Transverse colon (tissue), 4 donors: ENCODE results near the gene RALGDS. TPM values are rescaled to one million over a fixed set of nuclear protein-coding genes. Genes with fewer than 3 reads are reported as not detected.

Experiments used
- DNase-seq: peaks from one replicate; pipeline ENCODE4 v3.0.0-alpha.2; 2019
- H3K27ac ChIP-seq, 4 donors: fragments of 200-600 bp; sonication (generic); 2 replicates each; pipeline ENCODE4 v1.5.1; 2016 to 2018; ENCODE audit warnings: inconsistent platforms in 4 of 4
- H3K27me3 ChIP-seq: fragments of 200-600 bp; sonication (generic); 2 replicates; pipeline ENCODE4 v1.5.1; 2017; ENCODE audit warnings: inconsistent platforms
- H3K36me3 ChIP-seq, 4 donors: fragments of 200-600 bp; sonication (generic); 2 replicates each; pipeline ENCODE4 v1.5.1; 2017 to 2019; ENCODE audit warnings: inconsistent platforms in 4 of 4
- H3K4me1 ChIP-seq, 4 donors: fragments of 200-600 bp; sonication (generic); 2 replicates each; pipeline ENCODE4 v1.5.1; 2017 to 2020; ENCODE audit warnings: inconsistent platforms in 4 of 4
- H3K4me3 ChIP-seq, 4 donors: fragments of 200-600 bp; sonication (generic); 1 replicate in 1 of 4; 2 replicates in 3 of 4; pipeline versions ENCODE4 v1.5.1 to v1.6.1; 2017 to 2019; ENCODE audit warnings: inconsistent platforms in 4 of 4
- H3K9me3 ChIP-seq, 2 donors: fragments of 200-600 bp; sonication (generic); 2 replicates each; pipeline ENCODE4 v1.5.1; 2017 to 2019; ENCODE audit warnings: inconsistent platforms in 2 of 2
- EP300 ChIP-seq: sonication (generic); formaldehyde crosslinking; IDR thresholded peaks from one replicate; pipeline ENCODE4 v1.6.1; 2017; ENCODE audit warnings: antibody characterized with exemption, low read depth
- POLR2A ChIP-seq: fragments of 450-650 bp; IDR thresholded peaks from one replicate; pipeline ENCODE4 v1.6.1; 2016; ENCODE audit warnings: antibody characterized with exemption, mild to moderate bottlenecking, moderate library complexity
- POLR2AphosphoS5 ChIP-seq, 3 donors: sonication (generic); formaldehyde crosslinking; IDR thresholded peaks; one replicate each; pipeline ENCODE4 v1.6.1; 2016; ENCODE audit warnings: antibody characterized with exemption in 3 of 3
- WGBS, 2 donors: methylation state at CpG; one replicate each; pipeline ENCODE4 v1.1.5; 2018; ENCODE audit warnings: low coverage in 1 of 2; 5-methylcytosine and 5-hydroxymethylcytosine counted together
- in situ Hi-C, 4 donors: fragments of 200-750 bp; cut with MboI; loops; one replicate each; pipeline versions ENCODE4 v1.15.0 to v1.15.1; 2017; ENCODE audit warnings: low sequenced_read_pairs in 3 of 4, low pct_ligation_motif_present in 1 of 4, low pct_unique_long_range_greater_than_20kb in 1 of 4
- intact Hi-C: fragments of 100-400 bp; cut with DNase I; formaldehyde crosslinking; loops from one replicate; pipeline ENCODE4 v1.15.1; 2023; ENCODE audit warnings: low total_unique reads
- total RNA-seq, 4 donors: library from RNA; depleted of rRNA; stranded (reverse); fragments of >200 nt; gene quantifications; one replicate each; pipeline ENCODE4 v1.1.0, GENCODE V29; 2016
- TF ChIP-seq, protein P1 (sequence below), 5 experiments: fragments of 200-600 bp in 3 of 5; fragments of 450-650 bp in 2 of 5; sonication (generic) in 3 of 5; IDR thresholded peaks; 1 replicate in 2 of 5; 2 replicates in 3 of 5; pipeline ENCODE4 v1.5.1; 2016 to 2017; ENCODE audit warnings: antibody characterized with exemption in 5 of 5, inconsistent platforms in 3 of 5, mild to moderate bottlenecking in 2 of 5, moderate library complexity in 1 of 5

RALGDS gene
- total RNA-seq, 4 donors from 2014 or later: 50.5 to 233 (median 58.2) TPM

GRCh38 chr9:133090187-133090586, 30.9 kb downstream of the RALGDS start:
- TF ChIP-seq POLR2A: no peak
- TF ChIP-seq, protein P1, sequence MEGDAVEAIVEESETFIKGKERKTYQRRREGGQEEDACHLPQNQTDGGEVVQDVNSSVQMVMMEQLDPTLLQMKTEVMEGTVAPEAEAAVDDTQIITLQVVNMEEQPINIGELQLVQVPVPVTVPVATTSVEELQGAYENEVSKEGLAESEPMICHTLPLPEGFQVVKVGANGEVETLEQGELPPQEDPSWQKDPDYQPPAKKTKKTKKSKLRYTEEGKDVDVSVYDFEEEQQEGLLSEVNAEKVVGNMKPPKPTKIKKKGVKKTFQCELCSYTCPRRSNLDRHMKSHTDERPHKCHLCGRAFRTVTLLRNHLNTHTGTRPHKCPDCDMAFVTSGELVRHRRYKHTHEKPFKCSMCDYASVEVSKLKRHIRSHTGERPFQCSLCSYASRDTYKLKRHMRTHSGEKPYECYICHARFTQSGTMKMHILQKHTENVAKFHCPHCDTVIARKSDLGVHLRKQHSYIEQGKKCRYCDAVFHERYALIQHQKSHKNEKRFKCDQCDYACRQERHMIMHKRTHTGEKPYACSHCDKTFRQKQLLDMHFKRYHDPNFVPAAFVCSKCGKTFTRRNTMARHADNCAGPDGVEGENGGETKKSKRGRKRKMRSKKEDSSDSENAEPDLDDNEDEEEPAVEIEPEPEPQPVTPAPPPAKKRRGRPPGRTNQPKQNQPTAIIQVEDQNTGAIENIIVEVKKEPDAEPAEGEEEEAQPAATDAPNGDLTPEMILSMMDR (IDR thresholded peaks at IDR 0.05): no peak
- no peak for TF ChIP-seq POLR2AphosphoS5 (IDR thresholded peaks at IDR 0.05)
- TF ChIP-seq EP300: no peak
- in situ Hi-C loops: no loop called here
- DNase-seq: no peak
- Histone ChIP-seq H3K9me3 (no peaks in the 10 kb centered on the region), H3K4me3 (no peak overlapping the region), H3K36me3 (no peaks in the 10 kb centered on the region), H3K4me1 (no peaks in the 10 kb centered on the region), H3K27ac (no peak overlapping the region), H3K27me3 (no peaks in the 10 kb centered on the region)
- WGBS, 2 donors: 73% methylated on average over 6 of the region's 6 CpGs; no CpG with 5 or more reads in 1 of the 2 donors
- intact Hi-C loops: no loop called here

- no peaks in the 10 kb centered on the region for H3K4me1 ChIP-seq
- no peak for TF ChIP-seq EP300
- TF ChIP-seq POLR2AphosphoS5 (IDR thresholded peaks at IDR 0.05): no peak
- TF ChIP-seq POLR2A: no peak
- TF ChIP-seq, protein P1 (IDR thresholded peaks at IDR 0.05): no peak
- H3K36me3 ChIP-seq: no peaks in the 10 kb centered on the region
- DNase-seq: no peak
- WGBS, 2 donors: 64 to 100% methylated on average over 1 to 6 of the region's 6 CpGs
- H3K4me3 ChIP-seq: no peak overlapping the region
- intact Hi-C loops (no loop called here), in situ Hi-C loops (no loop called here)
- H3K27ac ChIP-seq: no peak overlapping the region
- no peaks in the 10 kb centered on the region for H3K9me3 ChIP-seq
- no peaks in the 10 kb centered on the region for H3K27me3 ChIP-seq
These were observed 31.8 kb downstream of the RALGDS start for GRCh38 chr9:133089271-133089671.

- Histone ChIP-seq H3K4me3 (no peak overlapping the region), H3K36me3 (no peaks in the 10 kb centered on the region), H3K9me3 (no peaks in the 10 kb centered on the region), H3K27ac (no peak overlapping the region), H3K4me1 (no peaks in the 10 kb centered on the region), H3K27me3 (no peaks in the 10 kb centered on the region)
- 91% methylated on average over 7 of the region's 7 CpGs; no CpG with 5 or more reads in 1 of the 2 donors for WGBS, 2 donors
- TF ChIP-seq EP300 (no peak), POLR2A (no peak), POLR2AphosphoS5 (IDR thresholded peaks at IDR 0.05) (no peak)
- TF ChIP-seq, protein P1 (IDR thresholded peaks at IDR 0.05): no peak
- intact Hi-C loops: no loop called here
- DNase-seq: no peak
- in situ Hi-C loops: no loop called here
These were observed 32.3 kb downstream of the RALGDS start for GRCh38 chr9:133088756-133089155.

DNA sequence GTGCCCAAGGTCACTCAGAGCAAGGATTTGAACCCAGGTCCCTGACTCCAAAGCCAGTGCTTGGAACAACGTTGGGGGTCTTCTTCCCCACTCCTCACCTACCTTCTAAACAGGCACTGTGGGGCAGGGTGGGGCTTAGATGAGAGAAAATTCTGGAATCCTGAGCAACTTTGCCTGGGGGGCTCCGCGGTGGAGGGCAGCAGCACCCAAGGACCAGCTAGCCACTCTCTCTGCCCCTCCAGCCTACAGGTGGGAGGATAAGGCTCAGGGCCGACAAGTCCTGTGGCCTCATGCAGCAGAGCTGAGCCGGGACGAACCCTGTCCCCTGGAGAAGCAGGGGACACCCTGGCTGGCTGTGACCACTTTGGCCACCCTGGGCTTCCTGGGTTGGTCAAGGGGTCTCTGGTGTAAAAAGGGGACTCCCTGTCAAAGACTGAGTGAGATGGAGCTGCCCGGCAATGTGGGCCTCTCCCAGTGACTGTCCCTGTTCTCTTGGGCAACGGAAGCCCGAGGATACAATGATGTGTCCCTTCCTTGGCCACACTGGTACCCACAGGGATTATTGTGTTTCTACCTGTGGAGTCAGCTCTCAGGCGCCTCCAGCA, 32.8 kb downstream of the RALGDS start:
- Histone ChIP-seq H3K4me1 (no peaks in the 10 kb centered on the region), H3K27me3 (no peaks in the 10 kb centered on the region), H3K9me3 (no peaks in the 10 kb centered on the region), H3K36me3 (no peaks in the 10 kb centered on the region), H3K4me3 (no peak overlapping the region), H3K27ac (no peak overlapping the region)
- no peak for DNase-seq
- TF ChIP-seq POLR2A: no peak
- intact Hi-C loops (no loop called here), in situ Hi-C loops (no loop called here)
- 96% methylated on average over 10 of the region's 10 CpGs; no CpG with 5 or more reads in 1 of the 2 donors for WGBS, 2 donors
